ENCODE data around the gene MIX23.

DNA sequence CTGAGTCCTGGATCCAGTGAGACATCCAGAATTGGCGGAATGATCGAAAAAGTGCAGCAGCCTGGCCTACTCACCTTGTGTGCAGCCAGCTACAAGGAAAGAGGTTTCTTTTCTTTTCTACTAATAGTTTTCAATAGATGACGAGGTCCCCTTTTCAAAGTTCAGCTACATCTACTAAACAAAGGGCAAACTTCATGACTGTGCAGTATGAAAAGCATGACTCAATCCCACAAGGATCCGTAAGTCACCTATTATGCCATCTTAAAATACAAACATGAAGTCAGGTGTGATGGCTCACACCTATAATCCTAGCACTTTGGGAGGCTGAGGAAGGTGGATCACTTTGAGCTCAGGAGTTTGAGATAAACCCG is 16.7 kb downstream of the MIX23 start:
- TF ChIP-seq, protein P1, sequence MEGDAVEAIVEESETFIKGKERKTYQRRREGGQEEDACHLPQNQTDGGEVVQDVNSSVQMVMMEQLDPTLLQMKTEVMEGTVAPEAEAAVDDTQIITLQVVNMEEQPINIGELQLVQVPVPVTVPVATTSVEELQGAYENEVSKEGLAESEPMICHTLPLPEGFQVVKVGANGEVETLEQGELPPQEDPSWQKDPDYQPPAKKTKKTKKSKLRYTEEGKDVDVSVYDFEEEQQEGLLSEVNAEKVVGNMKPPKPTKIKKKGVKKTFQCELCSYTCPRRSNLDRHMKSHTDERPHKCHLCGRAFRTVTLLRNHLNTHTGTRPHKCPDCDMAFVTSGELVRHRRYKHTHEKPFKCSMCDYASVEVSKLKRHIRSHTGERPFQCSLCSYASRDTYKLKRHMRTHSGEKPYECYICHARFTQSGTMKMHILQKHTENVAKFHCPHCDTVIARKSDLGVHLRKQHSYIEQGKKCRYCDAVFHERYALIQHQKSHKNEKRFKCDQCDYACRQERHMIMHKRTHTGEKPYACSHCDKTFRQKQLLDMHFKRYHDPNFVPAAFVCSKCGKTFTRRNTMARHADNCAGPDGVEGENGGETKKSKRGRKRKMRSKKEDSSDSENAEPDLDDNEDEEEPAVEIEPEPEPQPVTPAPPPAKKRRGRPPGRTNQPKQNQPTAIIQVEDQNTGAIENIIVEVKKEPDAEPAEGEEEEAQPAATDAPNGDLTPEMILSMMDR (IDR thresholded peaks at IDR 0.05) = no peak
- TF ChIP-seq TAF1 (IDR thresholded peaks at IDR 0.05; ENCODE audit: borderline replicate concordance, low read depth, low read length) (no peak), FOXM1 (IDR thresholded peaks at IDR 0.05; ENCODE audit: low read depth) (no peak), EP300 (IDR thresholded peaks at IDR 0.05; ENCODE audit: borderline replicate concordance in 1 of 2, low read depth in 1 of 2, low read length in 1 of 2) (no peak), RCOR1 (IDR thresholded peaks at IDR 0.05; ENCODE audit: low read length) (no peak), POLR2AphosphoS5 (IDR thresholded peaks at IDR 0.05; ENCODE audit: low read depth, low read length) (no peak), FOSL2 (IDR thresholded peaks at IDR 0.05; ENCODE audit: borderline replicate concordance, low read depth) (no peak)

Data from SK-N-SH (cell line).